DND-41 (cell line): Measurements from ENCODE around the gene RAMP1.

ENCODE experiments used
- ATAC-seq: fragments of 200-7000 bp; cut with Tn5 transposase; 3 replicates; pipeline ENCODE4 v1.9.1; 2021; ENCODE audit warnings: low read depth; ENCODE audit not compliant: insufficient read depth
- DNase-seq: peaks from one replicate; pipeline ENCODE4 v3.0.0-alpha.2; 2020
- H2AFZ ChIP-seq: 2 replicates; pipeline ENCODE4 v1.6.0; 2012; ENCODE audit warnings: low read depth, low read length
- H3K27ac ChIP-seq: 2 replicates; pipeline ENCODE4 v1.5.1; 2012; ENCODE audit warnings: low read length, inconsistent platforms
- H3K27me3 ChIP-seq: fragments of 200-600 bp; sonication (generic); 2 replicates; pipeline ENCODE4 v1.6.0; 2012; ENCODE audit warnings: low read length, mild to moderate bottlenecking, inconsistent platforms; ENCODE audit not compliant: insufficient read depth, poor library complexity
- H3K36me3 ChIP-seq: 2 replicates; pipeline ENCODE4 v1.5.1; 2012; ENCODE audit warnings: low read length, inconsistent platforms; ENCODE audit not compliant: insufficient read depth
- H3K4me1 ChIP-seq: 2 replicates; pipeline ENCODE4 v1.5.1; 2012; ENCODE audit warnings: mild to moderate bottlenecking, low read length; ENCODE audit not compliant: insufficient read depth
- H3K4me2 ChIP-seq: 2 replicates; pipeline ENCODE4 v1.6.0; 2012; ENCODE audit warnings: mild to moderate bottlenecking, moderate library complexity, low read length, inconsistent platforms; ENCODE audit not compliant: insufficient read depth
- H3K4me3 ChIP-seq, 2 experiments: fragments of 200-600 bp in 1 of 2; shearing (Covaris generic) in 1 of 2; 2 replicates each; pipeline ENCODE4 v1.5.1; 2012 to 2016; ENCODE audit warnings: inconsistent platforms in 2 of 2, low read length in 2 of 2, mild to moderate bottlenecking in 2 of 2, low read depth in 1 of 2, moderate library complexity in 1 of 2
- H3K79me2 ChIP-seq: 2 replicates; pipeline ENCODE4 v1.6.0; 2012; ENCODE audit warnings: low read length, inconsistent platforms; ENCODE audit not compliant: insufficient read depth
- H3K9ac ChIP-seq: 2 replicates; pipeline ENCODE4 v1.6.0; 2012; ENCODE audit warnings: low read depth, mild to moderate bottlenecking, inconsistent platforms, low read length, moderate library complexity
- H3K9me3 ChIP-seq: 2 replicates; pipeline ENCODE4 v1.5.1; 2012; ENCODE audit warnings: low read length, moderate library complexity, mild to moderate bottlenecking, inconsistent platforms; ENCODE audit not compliant: insufficient read depth, severe bottlenecking
- H4K20me1 ChIP-seq: 2 replicates; pipeline ENCODE4 v1.6.0; 2012; ENCODE audit warnings: low read length; ENCODE audit not compliant: insufficient read depth
- CTCF ChIP-seq: IDR thresholded peaks from 2 replicates; pipeline ENCODE4 v1.5.1; 2012; ENCODE audit warnings: borderline replicate concordance, low read length, moderate library complexity, mild to moderate bottlenecking; ENCODE audit not compliant: poor library complexity, severe bottlenecking; ENCODE audit errors: extremely low read depth
- EZH2 ChIP-seq: IDR thresholded peaks from 3 replicates; pipeline ENCODE4 v1.6.1; 2012; ENCODE audit warnings: borderline replicate concordance, low read depth, mild to moderate bottlenecking, moderate library complexity, low read length, inconsistent platforms; ENCODE audit not compliant: severe bottlenecking

The RAMP1 gene

GRCh38 chr2:237917696-237918374 is 58.4 kb downstream of the RAMP1 start:
- H3K4me2 ChIP-seq: no peak overlapping the region
- no peaks in the 10 kb centered on the region for H3K9me3 ChIP-seq
- H3K4me1 ChIP-seq: no peaks in the 10 kb centered on the region
- DNase-seq: no peak
- no peaks in the 10 kb centered on the region for H3K36me3 ChIP-seq
- no peak overlapping the region for H3K4me3 ChIP-seq
- no peak overlapping the region for H3K27ac ChIP-seq
- H4K20me1 ChIP-seq: no peaks in the 10 kb centered on the region; the same call in 1 of the 2 replicates
- no peaks in the 10 kb centered on the region for H3K27me3 ChIP-seq
- no peak for ATAC-seq
- H2AFZ ChIP-seq: no peak overlapping the region
- H3K9ac ChIP-seq: no peak overlapping the region
- H3K79me2 ChIP-seq: no peaks in the 10 kb centered on the region
- TF ChIP-seq CTCF: no peak
- no peak for TF ChIP-seq EZH2

- no peak for DNase-seq
Measured at GRCh38 chr2:237919593-237919992, 60.2 kb downstream of the RAMP1 start.

GRCh38 chr2:237920673-237921072 is 61.2 kb downstream of the RAMP1 start:
- no peak for TF ChIP-seq CTCF
- no peaks in the 10 kb centered on the region for H3K36me3 ChIP-seq
- H2AFZ ChIP-seq: no peak overlapping the region
- H3K27ac ChIP-seq: no peak overlapping the region
- no peak overlapping the region for H3K4me2 ChIP-seq
- H3K79me2 ChIP-seq: no peaks in the 10 kb centered on the region
- no peaks in the 10 kb centered on the region for H3K4me1 ChIP-seq
- H4K20me1 ChIP-seq: no peaks in the 10 kb centered on the region; the same call in 1 of the 2 replicates
- no peak overlapping the region for H3K9ac ChIP-seq
- H3K27me3 ChIP-seq: no peaks in the 10 kb centered on the region
- H3K9me3 ChIP-seq: no peaks in the 10 kb centered on the region
- DNase-seq (no peak), ATAC-seq (no peak)
- no peak overlapping the region for H3K4me3 ChIP-seq

More at GRCh38 chr2:237919593-237919992, 60.2 kb downstream of the RAMP1 start:
- H3K27me3 ChIP-seq: no peaks in the 10 kb centered on the region
- TF ChIP-seq EZH2: no peak
- no peak for TF ChIP-seq CTCF
- H3K4me3 ChIP-seq: no peak overlapping the region
- H3K9me3 ChIP-seq: no peaks in the 10 kb centered on the region
- no peak overlapping the region for H3K4me2 ChIP-seq
- no peaks in the 10 kb centered on the region; the same call in 1 of the 2 replicates for H4K20me1 ChIP-seq
- H3K79me2 ChIP-seq: no peaks in the 10 kb centered on the region
- H3K36me3 ChIP-seq: no peaks in the 10 kb centered on the region
- no peaks in the 10 kb centered on the region for H3K4me1 ChIP-seq
- no peak overlapping the region for H2AFZ ChIP-seq
- no peak for ATAC-seq
- no peak overlapping the region for H3K27ac ChIP-seq
- no peak overlapping the region for H3K9ac ChIP-seq
